H4 (cell line): ENCODE data around the gene RASA3. TPM values are rescaled to one million over a fixed set of nuclear protein-coding genes. Genes with fewer than 3 reads are reported as not detected.
"Not testable (repeated sequence)": the region's sequence is repeated elsewhere in the genome, so short reads cannot be mapped to it uniquely, and the experiment has no call there.

Experiments
- DNase-seq: peaks from one replicate; pipeline ENCODE4 v3.0.0-alpha.2; 2015; ENCODE audit warnings: low spot score
- total RNA-seq: library from RNA; depleted of rRNA; stranded (reverse); fragments of >200 nt; shearing (Covaris generic); gene quantifications from 2 replicates; pipeline ENCODE4 v1.2.3, GENCODE V29; 2014

The RASA3 gene
- total RNA-seq, 1 experiment from 2014 or later, result 6.3 TPM

DNA sequence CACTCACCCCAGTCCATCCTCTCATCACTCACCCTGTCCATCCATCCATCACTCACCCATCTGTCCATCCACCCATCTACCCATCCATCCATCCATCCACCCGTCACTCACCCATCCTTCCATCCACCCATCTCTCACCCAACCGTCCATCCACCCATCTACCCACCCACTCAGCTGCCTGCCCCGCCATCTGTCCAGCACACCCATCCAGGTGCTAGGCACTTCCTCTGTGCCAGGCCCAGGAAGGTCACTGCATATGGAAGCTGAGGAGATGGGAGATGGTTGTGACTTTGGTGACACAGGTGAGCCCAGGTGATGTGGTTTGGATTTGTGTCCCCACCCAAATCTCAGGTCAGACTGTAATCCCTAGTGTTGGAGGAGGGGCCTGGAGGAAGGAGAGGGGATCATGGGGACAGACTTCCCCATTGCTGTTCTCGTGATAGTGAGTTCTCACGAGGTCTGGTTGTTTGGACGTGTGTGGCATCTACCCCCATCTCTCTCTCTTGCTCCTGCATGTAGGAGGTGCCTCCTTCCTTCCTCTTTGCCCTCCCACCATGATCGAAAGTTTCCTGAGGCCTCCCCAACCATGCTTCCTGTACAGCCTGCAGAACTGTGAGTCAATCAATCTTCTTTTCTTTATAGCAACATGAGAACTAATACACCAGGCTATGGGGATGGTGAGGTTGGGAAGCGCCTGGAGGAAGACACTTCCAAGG, 142.7 kb downstream of the RASA3 start:
- no peak for DNase-seq

DNA sequence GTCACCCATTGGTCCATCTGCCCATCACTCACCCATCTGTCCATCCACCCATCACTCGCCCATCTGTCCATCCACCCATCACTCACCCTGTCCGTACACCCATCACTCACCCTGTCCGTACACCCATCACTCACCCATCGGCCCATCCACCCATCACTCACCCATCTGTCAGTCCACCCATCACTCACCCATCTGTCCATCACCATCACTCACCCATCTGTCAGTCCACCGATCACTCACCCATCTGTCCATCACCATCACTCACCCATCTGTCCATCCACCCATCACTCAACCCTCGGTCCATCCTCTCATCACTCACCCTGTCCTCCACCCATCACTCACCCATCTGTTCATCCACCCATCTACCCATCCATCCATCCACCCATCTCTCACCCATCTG, 143.6 kb downstream of the RASA3 start:
- not testable (repeated sequence) for DNase-seq

GRCh38 chr13:113982296-113982661, 150.1 kb downstream of the RASA3 start:
- no peak for DNase-seq

GRCh38 chr13:113981611-113982295, 150.7 kb downstream of the RASA3 start:
- DNase-seq, result no peak

- peak; percentile 67 for DNase-seq
Observed at GRCh38 chr13:113981194-113981605, 151.2 kb downstream of the RASA3 start.

GRCh38 chr13:113980489-113981064, 151.8 kb downstream of the RASA3 start:
- DNase-seq, result no peak

DNA sequence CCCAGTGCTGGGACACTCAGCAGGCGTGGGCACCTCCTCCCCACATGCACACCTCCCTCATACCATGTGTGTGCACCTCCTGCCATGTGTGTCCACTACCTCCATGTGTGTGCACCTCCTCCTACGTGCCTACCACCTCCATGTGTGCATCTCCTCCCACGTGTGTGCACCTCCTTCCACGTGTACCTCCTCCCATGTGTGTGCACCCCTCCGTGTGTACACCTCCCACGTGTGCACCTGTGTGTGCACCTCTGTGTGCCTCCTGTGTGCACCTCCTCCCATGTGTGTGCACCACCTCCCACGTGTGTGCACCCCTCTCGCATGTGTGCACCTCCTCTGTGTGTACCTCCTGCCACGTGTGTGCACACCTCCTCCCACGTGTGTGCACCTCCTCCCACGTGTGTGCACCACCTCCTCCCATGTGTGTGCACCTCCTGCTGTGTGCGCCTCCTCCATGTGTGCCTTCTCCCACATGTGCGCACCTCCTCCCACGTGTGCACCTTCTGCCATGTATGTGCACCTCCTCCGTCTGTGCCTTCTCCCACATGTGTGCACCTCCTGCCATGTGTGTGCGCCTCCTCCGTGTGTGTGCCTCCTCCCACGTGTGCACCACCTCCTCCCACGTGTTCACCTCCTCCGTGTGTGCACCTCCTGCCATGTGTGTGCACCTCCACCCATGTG, 152.5 kb downstream of the RASA3 start:
- no peak for DNase-seq

GRCh38 chr13:113978741-113979481, 153.5 kb downstream of the RASA3 start:
- DNase-seq, result no peak

DNA sequence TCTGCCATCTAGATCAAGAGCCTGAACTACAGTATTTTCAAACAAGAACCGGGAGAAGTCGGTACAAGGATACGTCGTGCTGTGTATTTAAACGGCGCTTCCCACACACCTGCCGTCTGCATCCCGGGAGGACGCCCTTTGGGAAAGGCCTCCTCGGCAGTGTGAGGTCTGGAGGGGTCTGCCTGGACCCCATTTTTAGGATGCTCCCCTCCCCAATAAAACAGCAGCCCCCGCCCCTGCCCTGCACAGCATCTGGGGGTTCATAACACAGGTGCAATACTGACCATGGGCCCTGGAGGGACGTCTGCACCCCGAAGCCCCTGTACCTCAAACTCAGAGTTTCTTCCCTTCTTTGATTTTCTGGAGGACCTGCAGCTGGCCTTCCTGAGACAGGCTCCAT, 154.4 kb downstream of the RASA3 start:
- no peak for DNase-seq

- DNase-seq, result no peak
Observed at GRCh38 chr13:113976711-113977684, 155.4 kb downstream of the RASA3 start.

- DNase-seq, result no peak
Observed at GRCh38 chr13:113975416-113975815, 157.0 kb downstream of the RASA3 start.

GRCh38 chr13:113974304-113975281, 157.8 kb downstream of the RASA3 start:
- no peak for DNase-seq

DNA sequence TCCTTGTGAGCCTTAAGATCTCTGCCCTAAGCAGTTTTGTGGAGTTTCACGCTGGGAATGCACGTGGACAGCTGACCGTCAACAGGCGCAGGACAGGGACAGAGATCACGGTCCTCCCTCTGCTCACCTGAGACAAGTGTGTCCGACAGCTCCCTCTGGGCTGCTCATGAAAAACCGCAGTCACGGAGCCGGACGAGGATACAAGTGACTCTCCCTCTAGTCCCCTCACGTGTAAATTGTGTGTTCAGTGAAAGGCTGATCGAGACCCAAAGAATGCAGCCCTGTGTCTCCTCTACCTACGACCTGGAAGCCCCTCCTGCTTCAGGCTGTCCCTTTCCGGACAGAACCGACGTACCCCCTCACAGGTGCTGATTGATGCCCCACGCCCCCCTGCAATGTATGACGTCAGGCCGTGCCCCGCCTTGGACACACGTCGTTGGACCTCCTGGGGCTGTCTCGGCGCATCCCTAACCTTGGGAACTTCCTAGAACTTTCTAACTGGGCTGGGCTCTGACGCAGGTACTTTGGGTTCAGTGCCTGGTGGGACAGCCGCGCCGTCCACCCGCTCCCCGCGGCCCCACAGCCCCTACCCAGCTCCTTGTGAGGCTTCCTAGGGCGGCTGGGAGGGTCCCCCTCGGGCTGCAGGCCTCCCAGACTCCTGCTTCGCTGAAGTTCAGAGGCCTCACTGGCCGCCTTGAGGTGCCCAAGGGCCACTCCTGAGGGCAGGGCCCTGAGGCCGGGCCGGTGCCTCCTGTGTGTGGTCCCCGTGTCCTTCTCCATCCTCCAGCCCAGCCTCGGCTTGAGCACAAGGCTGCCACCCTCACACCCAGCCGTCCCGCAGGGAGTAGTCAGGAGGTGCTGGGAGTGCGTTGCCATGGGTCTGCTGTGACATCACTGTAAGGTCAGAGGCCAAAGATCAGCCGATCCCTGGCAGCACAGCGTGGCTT, 158.9 kb downstream of the RASA3 start, which contains the start of gene C13orf46:
Gene C13orf46, minus strand, starts transcription at position 859 of the 947 bp plus-strand sequence. Its CDS starts 79 bp downstream, at position 780.
- no peak for DNase-seq

GRCh38 chr13:113972451-113973217, 159.8 kb downstream of the RASA3 start:
- DNase-seq, result no peak

DNA sequence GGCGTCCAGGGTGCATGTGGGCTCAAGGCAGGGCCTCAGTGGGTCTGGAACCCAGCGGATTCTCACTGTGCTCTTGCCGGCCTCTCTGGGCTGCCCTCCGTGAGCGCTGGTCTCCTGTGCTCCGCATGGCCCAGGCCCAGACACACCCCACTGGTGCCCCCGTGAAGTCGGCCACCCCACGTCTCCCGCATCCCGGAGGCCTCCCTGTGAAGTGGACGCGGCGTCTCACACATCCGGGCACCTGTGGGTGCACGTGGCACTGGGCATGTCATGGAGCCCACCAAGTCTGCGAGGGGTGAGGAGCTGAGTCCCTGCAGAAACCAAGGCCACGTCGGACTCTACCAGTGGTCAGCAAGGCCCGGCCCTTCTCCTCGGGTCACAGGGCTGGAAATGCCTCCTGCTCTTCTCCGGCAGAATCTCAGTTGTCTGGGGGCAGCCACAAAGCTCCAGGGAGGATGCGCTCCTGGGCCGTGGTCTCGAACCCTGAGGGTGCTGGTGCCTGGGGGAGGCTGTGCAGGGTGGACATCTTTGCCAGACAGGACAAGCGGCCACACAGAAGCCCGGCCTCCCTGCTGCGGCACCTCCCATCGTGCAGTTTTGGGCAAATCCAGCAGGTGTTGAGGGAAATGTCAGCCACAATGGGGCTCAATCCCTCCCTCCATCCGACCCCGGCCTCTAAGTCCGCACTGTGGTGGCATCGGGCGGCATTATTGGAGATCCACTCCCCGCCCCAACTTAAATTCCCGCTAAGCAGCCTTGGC, 160.8 kb downstream of the RASA3 start:
- DNase-seq, result no peak

DNA sequence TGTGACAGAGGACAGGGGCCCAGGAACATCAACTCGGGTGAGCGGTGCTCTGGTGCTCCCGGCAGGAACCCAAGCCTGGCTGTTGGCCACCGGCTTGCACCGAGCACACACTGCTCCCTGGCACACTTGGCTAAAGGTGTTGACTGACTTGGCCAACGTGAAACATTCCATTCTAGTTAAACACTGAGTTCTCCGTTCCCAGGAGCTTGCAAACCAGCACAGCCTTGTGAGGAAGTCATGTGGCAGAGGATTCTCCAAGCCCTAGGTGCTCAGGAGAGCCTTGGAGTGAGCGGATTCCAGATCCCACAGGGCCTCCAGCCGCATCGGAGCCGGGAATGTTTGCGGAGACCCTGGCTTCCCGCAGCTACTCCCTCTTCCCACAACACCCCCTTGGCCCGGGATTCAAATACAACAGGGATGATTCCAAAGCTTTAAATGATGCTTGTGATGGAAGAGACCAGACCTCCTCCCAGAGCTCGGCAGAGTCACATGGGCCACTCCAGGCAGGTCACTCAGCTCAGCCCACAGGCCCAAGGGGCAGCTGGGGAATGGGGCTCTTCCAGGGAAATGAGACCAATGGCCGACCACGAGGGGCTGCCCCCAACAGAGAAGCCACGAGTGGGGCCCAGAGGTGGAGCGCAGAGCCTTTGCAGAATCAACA, 161.5 kb downstream of the RASA3 start:
- no peak for DNase-seq
